Measurements from ENCODE around the gene EXO1. TPM values are rescaled to one million over a fixed set of nuclear protein-coding genes. Genes with fewer than 3 reads are reported as not detected.

The EXO1 gene
- total RNA-seq, 1 experiment from 2014 or later: 32.9 TPM

DNA sequence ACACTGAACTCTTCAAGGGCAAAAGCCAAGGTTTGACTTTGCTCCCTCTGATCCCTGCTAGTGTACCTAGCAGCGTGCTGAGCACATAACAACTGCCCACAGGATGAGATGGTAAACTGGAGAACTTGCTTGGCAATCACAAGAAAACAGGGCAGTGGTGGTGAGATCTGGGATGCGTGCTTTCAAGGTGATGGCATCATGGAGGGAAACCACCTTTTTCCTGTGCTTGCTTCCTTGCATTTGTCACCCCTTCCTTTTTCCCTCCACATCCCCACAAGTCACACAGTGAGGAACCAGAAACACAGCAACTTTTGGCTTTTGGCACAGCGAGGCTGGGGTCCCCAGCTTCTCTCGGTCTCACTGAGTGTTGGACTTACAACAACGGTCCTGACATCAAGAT is 78.1 kb downstream of the EXO1 start:
- no peaks in the 10 kb centered on the region for H3K9me2 ChIP-seq (ENCODE audit: insufficient read depth)
- H3K4me2 ChIP-seq (ENCODE audit: low read length): no peak overlapping the region
- ChIA-PET POLR2A (no interaction called here), RAD21 (ENCODE audit: low non-redundant PET in 1 of 2, low total read pairs in 2 of 2, uncharacterized antibody in 2 of 2, unreplicated experiment in 2 of 2) (no interaction called here), CTCF (no interaction called here)
- intact Hi-C loops (cut with micrococcal nuclease): no loop called here
- ATAC-seq (no peak), DNase-seq (ENCODE audit: low read depth, low spot score) (no peak)
- no peak overlapping the region for H3K4me3 ChIP-seq (replicated peaks in 1 of 2; ENCODE audit: low read depth in 1 of 2, low read length in 2 of 2)
- H3K79me2 ChIP-seq (ENCODE audit: insufficient read depth, low read length): no peaks in the 10 kb centered on the region
- H3K9ac ChIP-seq (ENCODE audit: low read length): no peak overlapping the region
- no peaks in the 10 kb centered on the region for H3K9me3 ChIP-seq (ENCODE audit: control insufficient read depth in 1 of 2, insufficient read depth in 1 of 2, low read depth in 1 of 2, low read length in 2 of 2)
- no peaks in the 10 kb centered on the region for H3K36me3 ChIP-seq (ENCODE audit: control insufficient read depth in 1 of 2, insufficient read depth in 2 of 2, low read length in 2 of 2)
- peaks cover 0 to 7% of the 10 kb centered on the region in 2 experiments; a peak in 2 of 4 replicates for H3K4me1 ChIP-seq (ENCODE audit: control insufficient read depth in 1 of 2, insufficient read depth in 2 of 2, low read length in 2 of 2)
- no peak overlapping the region for H3K27ac ChIP-seq (ENCODE audit: low read depth, low read length)
- H4K20me1 ChIP-seq (ENCODE audit: insufficient read depth): no peaks in the 10 kb centered on the region
- TF ChIP-seq CBX3 (IDR thresholded peaks at IDR 0.05; ENCODE audit: low read depth) (no peak), SRF (IDR thresholded peaks at IDR 0.05; ENCODE audit: low read depth) (no peak), CEBPB (IDR thresholded peaks at IDR 0.05; ENCODE audit: low read depth) (no peak), POLR2AphosphoS5 (IDR thresholded peaks at IDR 0.05; ENCODE audit: low read depth, low read length) (no peak), FOSL1 (IDR thresholded peaks at IDR 0.05; ENCODE audit: low read depth) (no peak), EZH2phosphoT487 (IDR thresholded peaks at IDR 0.05; ENCODE audit: borderline replicate concordance) (no peak)
- TF ChIP-seq, protein P1, sequence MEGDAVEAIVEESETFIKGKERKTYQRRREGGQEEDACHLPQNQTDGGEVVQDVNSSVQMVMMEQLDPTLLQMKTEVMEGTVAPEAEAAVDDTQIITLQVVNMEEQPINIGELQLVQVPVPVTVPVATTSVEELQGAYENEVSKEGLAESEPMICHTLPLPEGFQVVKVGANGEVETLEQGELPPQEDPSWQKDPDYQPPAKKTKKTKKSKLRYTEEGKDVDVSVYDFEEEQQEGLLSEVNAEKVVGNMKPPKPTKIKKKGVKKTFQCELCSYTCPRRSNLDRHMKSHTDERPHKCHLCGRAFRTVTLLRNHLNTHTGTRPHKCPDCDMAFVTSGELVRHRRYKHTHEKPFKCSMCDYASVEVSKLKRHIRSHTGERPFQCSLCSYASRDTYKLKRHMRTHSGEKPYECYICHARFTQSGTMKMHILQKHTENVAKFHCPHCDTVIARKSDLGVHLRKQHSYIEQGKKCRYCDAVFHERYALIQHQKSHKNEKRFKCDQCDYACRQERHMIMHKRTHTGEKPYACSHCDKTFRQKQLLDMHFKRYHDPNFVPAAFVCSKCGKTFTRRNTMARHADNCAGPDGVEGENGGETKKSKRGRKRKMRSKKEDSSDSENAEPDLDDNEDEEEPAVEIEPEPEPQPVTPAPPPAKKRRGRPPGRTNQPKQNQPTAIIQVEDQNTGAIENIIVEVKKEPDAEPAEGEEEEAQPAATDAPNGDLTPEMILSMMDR (IDR thresholded peaks at IDR 0.05 in 2 of 3, conservative IDR thresholded peaks at IDR 0.05 in 1 of 3; ENCODE audit: borderline replicate concordance in 1 of 3, insufficient read depth in 1 of 3, low read depth in 2 of 3, low read length in 2 of 3): no peak
- H2AFZ ChIP-seq (ENCODE audit: low read depth, low read length, poor library complexity, severe bottlenecking): no peak overlapping the region
- no peaks in the 10 kb centered on the region for H3K27me3 ChIP-seq (ENCODE audit: insufficient read depth, low read length)
- no TSS peak for BruUV-seq (replicated peaks)

DNA sequence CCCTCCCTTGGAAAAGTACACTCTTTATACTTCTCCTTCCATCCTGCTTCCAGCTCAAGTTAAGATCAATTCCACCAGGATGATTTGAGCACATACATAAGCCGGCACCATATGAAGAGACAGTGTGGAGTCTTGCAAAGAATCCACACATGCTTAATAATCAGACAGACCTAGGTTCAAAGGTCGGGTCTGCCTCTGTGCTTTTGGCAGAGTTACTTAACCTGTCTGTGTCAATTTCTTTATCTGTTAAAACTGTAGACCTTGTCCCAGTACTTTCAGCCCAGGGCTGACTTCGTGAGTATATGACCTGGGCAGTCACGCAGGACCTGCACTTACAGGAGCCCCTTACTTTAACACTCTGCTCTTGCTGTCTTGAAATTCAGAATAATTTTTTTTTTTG is 79.3 kb downstream of the EXO1 start:
- no peak for ATAC-seq
- no peaks in the 10 kb centered on the region for H3K79me2 ChIP-seq (ENCODE audit: insufficient read depth, low read length)
- no peaks in the 10 kb centered on the region for H3K9me3 ChIP-seq (ENCODE audit: control insufficient read depth in 1 of 2, insufficient read depth in 1 of 2, low read depth in 1 of 2, low read length in 2 of 2)
- CTCF ChIA-PET: no interaction called here
- H3K4me1 ChIP-seq (ENCODE audit: control insufficient read depth in 1 of 2, insufficient read depth in 2 of 2, low read length in 2 of 2): peaks cover 0 to 7% of the 10 kb centered on the region in 2 experiments; a peak in 2 of 4 replicates
- no peaks in the 10 kb centered on the region for H3K36me3 ChIP-seq (ENCODE audit: control insufficient read depth in 1 of 2, insufficient read depth in 2 of 2, low read length in 2 of 2)
- POLR2A ChIA-PET: no interaction called here
- no peak for DNase-seq (ENCODE audit: low read depth, low spot score)
- H2AFZ ChIP-seq (ENCODE audit: low read depth, low read length, poor library complexity, severe bottlenecking): no peak overlapping the region
- no TSS peak for BruUV-seq (replicated peaks)
- no peak overlapping the region for H3K4me2 ChIP-seq (ENCODE audit: low read length)
- no peaks in the 10 kb centered on the region for H4K20me1 ChIP-seq (ENCODE audit: insufficient read depth)
- no peaks in the 10 kb centered on the region for H3K9me2 ChIP-seq (ENCODE audit: insufficient read depth)
- no peak overlapping the region for H3K4me3 ChIP-seq (replicated peaks in 1 of 2; ENCODE audit: low read depth in 1 of 2, low read length in 2 of 2)
- intact Hi-C loops (cut with micrococcal nuclease): no loop called here
- RAD21 ChIA-PET (ENCODE audit: low non-redundant PET in 1 of 2, low total read pairs in 2 of 2, uncharacterized antibody in 2 of 2, unreplicated experiment in 2 of 2): no interaction called here
- no peak overlapping the region for H3K9ac ChIP-seq (ENCODE audit: low read length)
- no peak overlapping the region for H3K27ac ChIP-seq (ENCODE audit: low read depth, low read length)
- no peaks in the 10 kb centered on the region for H3K27me3 ChIP-seq (ENCODE audit: insufficient read depth, low read length)
- TF ChIP-seq RAD21 (IDR thresholded peaks at IDR 0.05; ENCODE audit: low read depth) (no peak), ZNF274 (IDR thresholded peaks at IDR 0.05; ENCODE audit: low read depth, low read length) (no peak), POLR2A (IDR thresholded peaks at IDR 0.05; ENCODE audit: borderline replicate concordance, extremely low read depth, insufficient read depth, insufficient read length) (no peak), CBX3 (IDR thresholded peaks at IDR 0.05; ENCODE audit: low read depth) (no peak), EGR1 (IDR thresholded peaks at IDR 0.05; ENCODE audit: low read depth) (no peak), SIN3A (IDR thresholded peaks at IDR 0.05; ENCODE audit: low read depth) (no peak), EZH2phosphoT487 (IDR thresholded peaks at IDR 0.05; ENCODE audit: borderline replicate concordance) (no peak), YY1 (IDR thresholded peaks at IDR 0.05; ENCODE audit: extremely low read depth, insufficient replicate concordance, low read depth, low read length) (no peak)
- TF ChIP-seq, protein P2, sequence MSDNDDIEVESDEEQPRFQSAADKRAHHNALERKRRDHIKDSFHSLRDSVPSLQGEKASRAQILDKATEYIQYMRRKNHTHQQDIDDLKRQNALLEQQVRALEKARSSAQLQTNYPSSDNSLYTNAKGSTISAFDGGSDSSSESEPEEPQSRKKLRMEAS (IDR thresholded peaks at IDR 0.05): no peak
- TF ChIP-seq, protein P3, sequence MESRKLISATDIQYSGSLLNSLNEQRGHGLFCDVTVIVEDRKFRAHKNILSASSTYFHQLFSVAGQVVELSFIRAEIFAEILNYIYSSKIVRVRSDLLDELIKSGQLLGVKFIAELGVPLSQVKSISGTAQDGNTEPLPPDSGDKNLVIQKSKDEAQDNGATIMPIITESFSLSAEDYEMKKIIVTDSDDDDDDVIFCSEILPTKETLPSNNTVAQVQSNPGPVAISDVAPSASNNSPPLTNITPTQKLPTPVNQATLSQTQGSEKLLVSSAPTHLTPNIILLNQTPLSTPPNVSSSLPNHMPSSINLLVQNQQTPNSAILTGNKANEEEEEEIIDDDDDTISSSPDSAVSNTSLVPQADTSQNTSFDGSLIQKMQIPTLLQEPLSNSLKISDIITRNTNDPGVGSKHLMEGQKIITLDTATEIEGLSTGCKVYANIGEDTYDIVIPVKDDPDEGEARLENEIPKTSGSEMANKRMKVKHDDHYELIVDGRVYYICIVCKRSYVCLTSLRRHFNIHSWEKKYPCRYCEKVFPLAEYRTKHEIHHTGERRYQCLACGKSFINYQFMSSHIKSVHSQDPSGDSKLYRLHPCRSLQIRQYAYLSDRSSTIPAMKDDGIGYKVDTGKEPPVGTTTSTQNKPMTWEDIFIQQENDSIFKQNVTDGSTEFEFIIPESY (IDR thresholded peaks at IDR 0.05; ENCODE audit: extremely low read depth, insufficient replicate concordance, low read length): no peak

Data from HCT116 (cell line).